ENCODE measurements around the gene CCDC81.

- TF ChIP-seq CTCF (conservative IDR thresholded peaks at IDR 0.05 in 1 of 2, IDR thresholded peaks at IDR 0.05 in 1 of 2; ENCODE audit: extremely low read depth in 1 of 2, insufficient read depth in 1 of 2, low read depth in 1 of 2, low read length in 2 of 2) (no peak), EZH2 (IDR thresholded peaks at IDR 0.05; ENCODE audit: borderline replicate concordance, low read length) (no peak)
Measured at GRCh38 chr11:86438685-86439084, 64.0 kb downstream of the CCDC81 start.
